GM13977 (cell line): ENCODE data around the gene DBR1.

ENCODE experiments used
- DNase-seq: peaks from one replicate; pipeline ENCODE4 v3.0.0; 2012; ENCODE audit warnings: low spot score
- in situ Hi-C: fragments of 300-500 bp; cut with MboI; formaldehyde crosslinking; loops from one replicate; pipeline ENCODE4 v1.12.0; 2022; ENCODE audit warnings: low sequenced_read_pairs, low pct_unique_long_range_greater_than_20kb, mixed read lengths, inconsistent platforms; ENCODE audit not compliant: unreplicated experiment
- TF ChIP-seq, protein P1 (sequence below): IDR thresholded peaks from 2 replicates; pipeline ENCODE4 v1.5.1; 2012; ENCODE audit warnings: mild to moderate bottlenecking, control low read depth; ENCODE audit not compliant: insufficient read depth; ENCODE audit errors: extremely low read depth, missing control alignments

DBR1 gene

DNA sequence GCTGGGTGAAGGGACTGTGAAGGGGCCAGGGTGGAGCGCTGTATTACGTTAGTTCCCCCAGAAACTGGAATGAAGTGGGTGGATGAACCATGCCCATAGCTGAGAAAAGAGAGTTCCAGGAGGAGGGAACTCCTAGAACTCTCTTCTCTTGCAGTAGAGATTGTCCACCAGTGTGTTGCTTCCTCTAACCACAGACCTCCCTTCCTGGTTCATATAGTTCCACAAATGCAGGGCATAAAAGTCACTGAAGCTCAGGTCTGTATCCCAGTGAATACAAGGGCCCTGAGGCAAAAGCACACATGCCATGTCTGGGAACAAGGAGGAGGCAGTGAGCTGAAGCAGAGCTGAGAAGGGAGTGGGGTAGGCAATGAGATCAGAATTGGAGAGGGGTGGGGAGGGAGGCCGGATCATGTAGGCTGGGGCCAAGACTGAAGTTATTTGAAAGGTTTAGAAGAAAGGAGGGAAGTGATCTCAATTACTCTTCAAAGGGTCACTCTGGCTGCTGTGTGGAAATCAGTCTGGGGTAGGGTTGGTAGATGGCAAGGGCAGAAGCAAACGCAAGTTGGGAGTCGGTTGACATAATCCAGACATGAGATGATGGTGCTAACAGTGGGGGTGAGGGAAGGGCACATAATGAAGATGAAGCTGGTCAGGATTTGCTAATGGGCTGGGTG lies 49.0 kb downstream of the DBR1 start:
- TF ChIP-seq, protein P1, sequence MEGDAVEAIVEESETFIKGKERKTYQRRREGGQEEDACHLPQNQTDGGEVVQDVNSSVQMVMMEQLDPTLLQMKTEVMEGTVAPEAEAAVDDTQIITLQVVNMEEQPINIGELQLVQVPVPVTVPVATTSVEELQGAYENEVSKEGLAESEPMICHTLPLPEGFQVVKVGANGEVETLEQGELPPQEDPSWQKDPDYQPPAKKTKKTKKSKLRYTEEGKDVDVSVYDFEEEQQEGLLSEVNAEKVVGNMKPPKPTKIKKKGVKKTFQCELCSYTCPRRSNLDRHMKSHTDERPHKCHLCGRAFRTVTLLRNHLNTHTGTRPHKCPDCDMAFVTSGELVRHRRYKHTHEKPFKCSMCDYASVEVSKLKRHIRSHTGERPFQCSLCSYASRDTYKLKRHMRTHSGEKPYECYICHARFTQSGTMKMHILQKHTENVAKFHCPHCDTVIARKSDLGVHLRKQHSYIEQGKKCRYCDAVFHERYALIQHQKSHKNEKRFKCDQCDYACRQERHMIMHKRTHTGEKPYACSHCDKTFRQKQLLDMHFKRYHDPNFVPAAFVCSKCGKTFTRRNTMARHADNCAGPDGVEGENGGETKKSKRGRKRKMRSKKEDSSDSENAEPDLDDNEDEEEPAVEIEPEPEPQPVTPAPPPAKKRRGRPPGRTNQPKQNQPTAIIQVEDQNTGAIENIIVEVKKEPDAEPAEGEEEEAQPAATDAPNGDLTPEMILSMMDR, result no peak
- no peak for DNase-seq
- in situ Hi-C loops, result no loop called here

DNA sequence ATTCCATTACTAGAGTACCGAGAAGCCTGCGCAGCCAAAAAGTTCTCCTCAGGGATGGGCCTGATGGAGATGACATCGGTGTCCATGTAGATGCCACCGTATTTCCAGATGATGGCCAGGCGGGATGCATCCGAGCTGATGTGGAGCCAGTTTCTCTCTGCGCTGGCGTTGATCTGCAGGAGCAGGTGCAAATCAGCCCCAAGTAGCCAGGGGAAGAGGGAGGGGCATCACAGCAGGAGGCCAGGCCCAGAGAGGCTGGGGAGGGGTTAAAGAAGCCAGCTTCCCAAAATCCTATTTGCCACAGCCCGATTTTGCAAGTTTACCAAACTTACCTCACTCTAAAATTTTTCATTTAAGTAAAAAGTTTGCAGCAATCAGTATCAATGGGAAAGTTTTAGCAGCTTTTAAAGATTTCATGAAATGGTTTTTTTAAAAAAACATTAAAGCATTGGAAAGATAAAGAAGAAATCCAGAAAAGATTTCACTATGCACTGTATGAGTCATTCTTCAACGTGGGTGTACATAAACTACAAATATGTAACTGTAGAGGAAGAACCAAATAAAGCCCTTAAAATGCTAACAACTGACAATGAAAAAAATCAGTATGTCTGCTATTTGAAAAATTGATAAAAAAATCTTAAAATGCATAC lies 49.9 kb downstream of the DBR1 start:
- no peak for DNase-seq
- TF ChIP-seq, protein P1, result no peak
- in situ Hi-C loops, result no loop called here

DNA sequence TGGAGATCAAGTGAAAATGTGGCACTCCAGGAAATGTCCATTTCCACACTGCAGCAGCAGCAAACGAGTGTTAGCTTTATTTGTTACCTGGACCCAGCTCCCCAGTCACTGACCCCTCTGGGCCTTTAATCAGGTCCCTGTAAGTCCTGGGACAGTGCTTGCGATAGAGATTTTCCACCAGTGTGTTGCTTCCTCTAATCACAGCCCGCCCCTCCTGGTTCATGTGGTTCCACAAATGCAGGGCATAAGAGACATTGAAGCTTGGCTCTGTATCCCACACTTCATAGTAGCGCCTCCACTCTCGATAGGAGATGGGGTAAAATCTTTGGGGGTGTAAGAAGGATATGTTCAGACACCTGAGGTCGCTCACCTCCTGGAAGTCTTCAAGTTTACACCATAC lies 50.5 kb downstream of the DBR1 start:
- DNase-seq, result no peak
- in situ Hi-C loops, result no loop called here
- TF ChIP-seq, protein P1, result no peak

DNA sequence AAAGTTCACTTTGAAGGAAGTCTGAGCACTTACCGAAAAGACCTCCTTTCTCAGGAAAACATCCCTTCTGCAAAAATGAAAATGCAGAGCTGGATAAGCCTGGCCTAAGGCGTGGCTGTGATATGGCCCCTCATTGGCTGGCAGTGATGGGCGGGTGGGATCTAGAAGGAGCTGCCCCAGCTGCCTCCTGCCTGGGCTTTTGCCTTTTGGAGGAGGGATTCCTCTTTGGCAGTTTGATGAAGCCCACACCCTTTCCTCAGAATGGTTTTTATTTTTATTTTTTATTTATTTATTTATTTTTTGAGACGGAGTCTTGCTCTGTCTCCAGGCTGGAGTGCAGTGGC lies 55.3 kb downstream of the DBR1 start:
- DNase-seq, result no peak
- in situ Hi-C loops, result no loop called here
- TF ChIP-seq, protein P1, result no peak

DNA sequence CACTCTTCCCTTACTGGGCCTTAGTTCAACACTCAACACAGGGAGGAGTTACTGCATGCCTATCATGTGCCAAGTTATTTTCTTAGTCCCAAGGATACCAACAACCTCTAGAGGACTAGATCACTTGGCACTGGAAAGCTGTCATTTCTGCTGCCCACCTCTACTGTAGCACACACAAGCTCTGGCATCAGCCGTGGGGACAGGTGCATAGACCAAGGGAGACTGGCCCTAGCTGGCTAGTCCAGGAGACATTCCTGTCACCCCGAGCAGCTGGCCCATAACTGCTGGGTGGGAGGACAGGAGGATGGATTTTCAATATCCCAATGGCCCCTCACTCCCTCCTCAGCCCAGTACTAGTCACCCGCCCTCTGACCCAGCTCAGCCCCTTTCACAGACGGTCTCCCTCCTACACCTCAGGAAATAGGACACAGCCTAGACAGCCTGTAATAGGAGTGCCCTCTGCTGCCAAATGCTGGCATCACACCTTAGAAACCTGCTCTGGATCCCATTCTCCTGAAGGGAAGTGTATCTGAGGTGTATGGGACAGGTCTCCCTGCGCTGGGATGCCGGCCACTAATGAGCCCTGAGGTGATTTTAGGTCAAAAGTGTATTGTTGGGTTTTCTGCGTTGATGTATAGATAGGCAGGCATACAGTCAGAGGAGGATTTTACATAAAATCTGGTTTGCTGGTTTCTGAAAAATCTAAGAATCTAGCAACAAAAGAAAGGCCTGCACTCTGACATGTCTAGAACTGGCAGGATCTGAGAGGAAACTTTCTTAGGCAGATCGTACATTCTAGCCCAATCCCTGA lies 55.9 kb downstream of the DBR1 start:
- in situ Hi-C loops, result no loop called here
- TF ChIP-seq, protein P1, result peak; percentile 78
- peak; percentile 72 for DNase-seq

DNA sequence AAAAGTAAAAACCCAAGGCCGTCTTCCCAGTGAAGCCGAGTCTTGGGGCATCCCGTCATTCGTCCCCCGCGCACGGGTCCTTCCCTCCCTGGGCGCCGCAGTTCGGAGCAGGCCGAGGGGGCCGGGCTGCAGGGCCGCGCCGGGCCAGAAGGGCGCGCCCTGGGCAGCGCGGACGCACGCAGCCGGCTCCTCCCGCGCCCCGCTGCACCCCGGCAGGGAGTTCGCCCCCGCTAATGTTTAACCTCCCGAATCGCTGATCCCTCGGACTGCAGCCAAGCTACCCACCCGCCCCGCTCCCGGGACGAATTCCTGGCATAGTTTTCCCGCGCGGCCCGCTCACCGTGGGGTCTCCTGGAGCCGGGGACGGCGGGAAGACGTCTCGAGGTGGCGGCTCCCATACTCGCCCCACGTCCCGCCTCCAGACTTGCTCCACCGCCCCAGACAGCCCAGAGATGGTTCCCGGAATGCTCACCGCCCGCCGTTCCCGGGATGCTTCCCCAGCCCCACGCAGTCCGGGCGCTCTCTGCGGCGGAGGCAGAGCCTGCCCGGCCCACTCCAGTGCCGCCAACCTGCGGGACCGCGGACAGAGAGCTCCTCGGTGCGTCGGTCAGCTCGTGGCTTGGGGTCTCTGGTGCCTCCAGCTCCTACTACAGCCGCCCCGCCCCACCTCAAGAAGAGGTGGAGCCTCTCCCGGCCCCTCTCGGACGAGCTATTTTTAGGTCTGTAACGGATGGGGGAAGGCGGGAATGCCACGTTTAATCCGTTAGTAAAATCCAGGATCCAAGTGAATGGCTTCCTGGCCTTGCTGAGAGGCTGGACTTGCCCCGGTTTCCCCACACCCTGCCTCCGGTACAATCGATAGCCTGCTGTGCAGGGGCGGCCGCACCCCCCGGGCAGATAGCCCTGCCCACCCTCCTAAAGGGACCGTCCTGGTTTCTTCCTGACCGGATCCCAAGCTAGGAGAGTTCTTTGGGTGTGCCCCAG lies 59.4 kb downstream of the DBR1 start, which contains the start of gene DZIP1L:
DZIP1L (minus strand) TSS at position 621 of the 984 bp plus-strand sequence. CDS start 11,637 bp downstream, outside the sequence.
- DNase-seq, result peak; percentile 75
- TF ChIP-seq, protein P1, result peak; percentile 77
- in situ Hi-C loops, result no loop called here
